ENCODE results near the gene TTLL12.

DNA sequence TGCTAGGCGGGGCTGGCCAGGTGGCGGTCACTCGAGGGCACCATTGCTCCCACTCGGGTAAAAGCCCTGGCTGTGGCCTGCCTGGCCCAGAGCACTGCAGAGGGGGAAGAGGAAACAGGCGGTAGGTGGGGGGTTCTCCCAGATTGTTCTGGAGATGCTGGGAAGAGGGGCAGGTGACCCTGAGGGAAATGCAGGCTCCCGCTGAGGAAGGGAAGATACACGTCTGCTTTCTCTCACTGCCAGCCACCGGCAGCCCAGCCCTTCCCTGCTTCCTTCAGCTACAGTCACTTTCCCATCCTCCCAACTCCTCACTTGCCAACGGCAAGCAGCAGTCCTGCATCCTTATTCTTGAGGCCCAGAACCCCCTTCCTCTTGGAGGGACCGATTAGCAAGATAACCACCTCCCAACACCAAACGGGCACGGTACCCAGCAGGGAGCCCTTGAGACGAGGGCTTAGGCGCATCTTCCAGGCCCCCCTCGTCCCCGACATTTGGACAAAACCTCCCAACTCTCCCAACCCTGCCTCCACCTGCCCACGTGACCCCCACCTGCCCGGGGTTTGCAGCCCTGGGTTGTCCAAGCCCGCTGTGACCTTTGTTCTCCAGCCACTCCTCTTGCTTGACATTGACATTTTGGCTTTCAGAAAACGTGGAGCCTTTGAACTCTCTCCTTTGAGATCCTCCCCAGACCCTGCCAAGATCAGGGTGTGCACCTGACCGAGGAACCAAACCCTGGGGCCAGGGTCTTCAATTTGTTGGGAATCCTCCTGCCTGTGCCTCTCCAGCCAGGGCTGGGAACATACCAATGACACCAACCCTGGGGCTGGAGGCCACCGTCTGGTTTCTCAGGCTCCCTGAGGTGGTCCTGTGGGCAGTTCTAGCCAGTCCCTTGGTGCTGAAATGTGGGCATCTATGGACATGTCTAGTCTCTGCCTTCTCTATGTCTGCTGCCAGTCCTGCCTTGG is 48.8 kb upstream of the TTLL12 start:
- TF ChIP-seq POLR2A (IDR thresholded peaks at IDR 0.05), result no peak
- TF ChIP-seq CTCF (IDR thresholded peaks at IDR 0.05), result no peak
